Stimulated activated CD4-positive, alpha-beta T cell treated with anti-CD3 and anti-CD28 coated beads, Interleukin-1b, Interleukin-23, amount 100 ng/mL, for 1 hour (primary cell): ENCODE measurements around the gene GDF9.

Experiments
- DNase-seq, 2 donors: peaks; one replicate each; pipeline ENCODE4 v3.0.0-alpha.2; 2020; ENCODE audit warnings: low read depth in 2 of 2

GDF9 gene, protein sequence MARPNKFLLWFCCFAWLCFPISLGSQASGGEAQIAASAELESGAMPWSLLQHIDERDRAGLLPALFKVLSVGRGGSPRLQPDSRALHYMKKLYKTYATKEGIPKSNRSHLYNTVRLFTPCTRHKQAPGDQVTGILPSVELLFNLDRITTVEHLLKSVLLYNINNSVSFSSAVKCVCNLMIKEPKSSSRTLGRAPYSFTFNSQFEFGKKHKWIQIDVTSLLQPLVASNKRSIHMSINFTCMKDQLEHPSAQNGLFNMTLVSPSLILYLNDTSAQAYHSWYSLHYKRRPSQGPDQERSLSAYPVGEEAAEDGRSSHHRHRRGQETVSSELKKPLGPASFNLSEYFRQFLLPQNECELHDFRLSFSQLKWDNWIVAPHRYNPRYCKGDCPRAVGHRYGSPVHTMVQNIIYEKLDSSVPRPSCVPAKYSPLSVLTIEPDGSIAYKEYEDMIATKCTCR

DNA sequence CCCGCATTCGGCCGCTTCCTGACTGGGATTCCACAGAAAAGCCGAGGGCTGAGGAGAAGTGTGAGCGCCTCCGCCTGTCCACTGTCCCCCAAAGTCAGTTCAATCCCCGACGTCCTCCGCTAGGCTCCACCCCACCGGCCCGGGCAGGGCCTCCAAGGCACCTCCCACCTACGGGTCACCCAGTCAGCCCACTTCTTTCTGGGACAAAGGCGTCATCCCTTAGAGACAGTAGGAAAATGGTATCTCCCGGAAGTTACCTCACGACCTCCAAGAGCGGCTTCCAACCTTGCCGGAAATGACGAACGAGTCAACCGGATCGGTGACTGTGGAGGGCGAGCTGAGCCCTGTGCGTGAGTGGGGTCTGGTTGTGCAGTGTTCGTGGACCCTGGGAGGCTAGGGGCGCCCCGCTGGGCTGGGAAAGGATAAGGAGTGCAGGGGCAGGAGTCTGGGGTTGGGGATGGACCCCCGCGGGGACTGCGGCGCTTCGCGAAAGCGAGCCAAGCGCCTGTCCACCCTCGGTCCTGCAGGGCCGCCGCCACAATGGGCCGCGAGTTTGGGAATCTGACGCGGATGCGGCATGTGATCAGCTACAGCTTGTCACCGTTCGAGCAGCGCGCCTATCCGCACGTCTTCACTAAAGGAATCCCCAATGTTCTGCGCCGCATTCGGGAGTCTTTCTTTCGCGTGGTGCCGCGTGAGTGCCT is at the start of gene GDF9, which contains the start of gene UQCRQ:
Gene GDF9, minus strand, starts transcription at position 128 of the 704 bp plus-strand sequence. CDS start 1,936 bp downstream, outside the sequence.
Gene UQCRQ, plus strand, starts transcription at position 301 of the 704 bp plus-strand sequence. Its CDS starts 240 bp downstream, at position 541.
- DNase-seq = peak; percentile 69 to 84

DNA sequence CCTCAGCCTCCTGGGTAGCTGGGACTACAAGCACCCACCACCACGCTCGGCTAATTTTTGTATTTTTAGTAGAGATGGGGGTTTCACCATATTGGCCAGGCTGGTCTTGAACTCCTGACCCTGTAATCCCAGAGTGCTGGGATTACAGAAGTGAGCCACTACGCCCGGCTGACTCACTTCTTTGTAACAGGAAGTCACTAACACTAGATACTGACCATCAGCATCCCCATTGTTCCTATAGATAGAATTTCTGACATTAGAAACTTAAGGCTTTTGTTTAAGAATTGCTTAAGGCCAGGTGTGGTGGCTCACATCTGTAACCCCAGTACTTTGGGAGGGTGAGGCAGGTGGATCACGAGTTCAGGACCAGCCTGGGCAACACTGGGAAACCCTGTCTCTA is 49.4 kb upstream of the GDF9 start:
- DNase-seq = no peak

DNA sequence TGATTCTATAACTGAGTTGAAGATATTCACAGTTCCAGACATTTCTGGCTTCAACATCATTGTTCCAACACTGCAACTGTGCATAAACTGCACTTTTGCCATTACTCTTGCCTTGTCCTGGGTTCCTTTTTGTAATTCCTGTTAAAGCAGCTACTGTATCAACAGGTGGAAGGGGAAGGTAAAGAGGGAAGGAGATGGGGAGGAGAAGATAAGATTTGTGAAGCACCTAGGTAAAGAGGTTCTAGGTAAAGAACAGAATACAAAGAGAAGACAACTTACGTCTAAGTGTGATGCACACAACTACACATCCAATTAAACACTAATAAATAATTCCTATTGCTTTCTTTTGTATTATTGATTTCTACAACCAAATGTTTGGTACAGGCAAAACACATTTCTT is 43.4 kb upstream of the GDF9 start:
- DNase-seq = no peak

DNA sequence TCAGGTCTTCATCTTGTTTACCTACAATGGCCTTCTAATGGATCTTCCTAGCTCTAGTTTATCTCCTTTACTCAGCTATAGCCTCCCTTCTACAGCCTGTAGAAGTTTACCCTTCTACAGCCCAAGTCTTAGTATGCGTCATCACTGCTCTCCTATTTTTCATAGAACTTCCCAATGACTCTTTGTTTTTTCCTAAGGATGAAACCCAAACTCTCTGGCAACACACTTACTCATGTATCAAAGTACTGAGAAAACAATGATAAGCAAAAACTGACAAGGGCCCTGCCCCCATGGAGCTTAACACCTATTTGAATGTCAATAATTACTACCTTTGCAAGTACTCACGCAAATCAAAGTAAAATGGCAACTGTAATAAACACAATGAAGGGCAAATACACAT is 40.9 kb upstream of the GDF9 start:
- no peak for DNase-seq

DNA sequence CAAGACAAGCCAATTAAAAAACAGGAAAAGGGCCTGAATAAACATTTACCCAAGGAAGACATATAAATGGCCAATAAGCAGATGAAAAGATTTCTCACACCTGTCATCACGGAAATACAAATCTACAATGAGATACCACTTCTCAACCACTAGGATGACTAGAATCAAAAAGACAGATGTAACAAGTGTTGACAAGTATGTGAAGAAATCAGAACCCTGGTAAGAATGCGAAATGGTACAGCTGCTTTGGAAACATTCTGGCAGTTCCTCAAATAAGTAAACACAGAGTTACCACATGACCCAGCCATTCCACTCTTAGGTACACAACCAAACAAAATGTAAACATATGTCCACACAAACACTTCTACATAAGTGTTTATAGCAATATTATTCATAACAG is 39.7 kb upstream of the GDF9 start:
- no peak for DNase-seq

DNA sequence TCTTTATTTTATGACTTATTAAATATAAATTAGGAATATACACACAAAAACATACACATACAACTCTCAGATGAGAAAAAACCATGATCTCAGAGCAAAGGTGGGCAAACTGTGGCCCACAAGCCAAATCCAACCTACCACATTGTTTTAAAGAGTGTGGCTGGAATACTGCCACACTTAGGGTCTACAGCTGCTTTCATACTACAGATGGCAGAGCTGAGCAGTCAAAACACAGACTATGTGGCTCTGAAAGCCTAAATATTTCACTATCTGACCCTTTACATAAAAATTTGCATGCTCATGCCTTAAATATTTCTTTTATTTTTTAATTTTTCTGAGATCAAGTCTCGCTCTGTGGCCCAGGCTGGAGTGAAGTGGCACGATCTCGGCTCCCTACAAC is 35.5 kb upstream of the GDF9 start:
- DNase-seq = no peak

DNA sequence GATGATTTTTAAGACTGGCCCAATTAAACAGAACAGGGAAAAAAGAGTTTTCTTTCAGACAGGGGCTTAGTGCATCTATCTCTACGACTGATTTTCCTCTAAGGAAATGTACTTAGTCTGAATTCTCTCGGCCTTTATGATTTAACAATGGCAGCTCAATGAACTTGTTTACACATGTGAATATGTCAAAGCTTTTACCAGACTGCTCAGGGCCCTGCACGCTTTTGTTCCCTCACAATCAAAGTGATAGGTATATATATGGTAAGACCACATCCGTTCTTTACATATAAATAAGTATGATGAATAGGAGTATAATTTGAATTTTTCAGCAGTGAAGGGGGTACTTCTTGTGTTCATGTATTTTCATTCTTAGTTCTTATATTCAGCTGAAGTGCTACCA is 34.8 kb upstream of the GDF9 start:
- no peak for DNase-seq

DNA sequence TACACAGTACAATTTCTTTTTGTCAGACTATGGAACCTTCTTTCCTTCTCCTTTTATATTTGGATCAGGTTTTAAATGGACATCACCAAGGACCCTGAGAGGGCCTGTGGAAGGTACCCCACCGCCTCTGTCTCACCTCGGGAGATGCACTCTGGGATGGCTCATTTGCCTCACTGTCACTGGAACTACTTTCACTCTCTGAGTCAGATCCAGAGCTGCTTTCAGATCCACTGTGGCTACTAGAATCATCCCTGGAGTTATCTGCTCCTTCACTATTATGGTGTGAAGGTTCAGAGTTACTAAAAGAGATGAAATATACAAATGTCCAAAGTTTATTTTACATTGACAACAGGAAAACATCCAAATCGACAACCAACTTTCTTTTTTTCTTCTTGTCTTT is 31.8 kb upstream of the GDF9 start:
- DNase-seq = no peak

DNA sequence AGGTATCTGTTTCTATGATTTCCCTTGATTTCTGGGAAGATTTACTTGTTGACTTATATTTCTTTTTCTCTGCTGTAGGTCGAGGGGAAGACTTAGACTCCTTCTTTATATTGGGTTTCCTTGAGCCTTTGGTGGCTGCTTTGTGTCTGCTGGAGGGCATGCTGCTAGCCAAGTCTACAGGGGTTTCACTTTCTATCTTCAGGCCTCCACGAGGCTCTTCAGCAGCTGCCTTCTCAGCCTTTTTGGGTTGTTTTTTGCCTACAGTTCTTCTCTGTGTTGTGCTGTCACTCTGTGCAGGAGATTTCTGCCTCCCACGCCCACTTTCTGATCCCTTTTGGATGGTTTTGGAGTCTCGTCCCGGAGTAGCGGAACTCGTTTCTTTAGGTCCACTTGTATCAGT is 30.4 kb upstream of the GDF9 start:
- DNase-seq = no peak

DNA sequence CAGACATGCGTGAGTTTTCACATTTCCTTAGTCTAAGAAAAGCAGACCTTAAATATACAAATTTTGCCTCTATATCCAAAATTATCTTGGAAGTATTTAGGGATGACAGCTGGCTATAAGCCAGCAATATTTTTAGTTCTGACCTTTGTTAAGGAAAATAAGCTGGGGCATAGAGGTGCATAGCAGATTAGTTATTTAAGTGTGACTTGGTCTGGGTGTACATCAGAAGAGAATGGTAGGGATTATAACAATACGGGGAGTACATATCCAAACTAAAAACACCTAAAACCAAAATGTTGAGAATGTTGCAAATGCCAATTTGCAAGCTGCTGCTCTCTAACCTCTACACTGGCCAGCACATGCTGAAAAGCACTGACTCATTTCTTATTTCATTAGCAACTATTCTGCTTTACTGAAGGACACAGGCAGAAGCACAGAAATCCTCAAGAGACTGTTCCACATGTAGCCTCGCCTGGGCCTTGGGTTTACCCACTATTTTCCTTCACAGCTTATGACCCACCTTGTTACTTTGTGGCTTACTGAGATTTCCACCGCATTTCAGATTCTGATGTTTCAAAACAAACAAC is 29.5 kb upstream of the GDF9 start:
- no peak for DNase-seq

DNA sequence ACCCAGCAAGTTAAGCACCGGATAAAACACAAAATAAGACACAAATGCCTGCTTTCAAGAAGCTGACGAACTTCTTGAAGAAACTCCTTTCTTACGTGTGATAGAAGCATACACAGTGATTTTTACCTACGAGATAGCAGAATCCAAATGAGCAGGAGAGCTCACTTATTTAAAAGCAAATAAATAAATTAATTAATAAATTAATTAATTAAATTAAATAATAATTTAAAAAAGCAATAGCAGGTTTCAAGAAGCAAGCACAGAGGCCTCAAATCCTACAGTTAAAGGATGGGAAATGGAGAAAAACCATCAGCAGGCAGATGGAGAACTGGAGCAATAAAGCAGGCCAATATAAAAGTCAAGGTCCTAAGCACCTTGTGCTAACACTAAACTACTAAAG is 24.5 kb upstream of the GDF9 start:
- DNase-seq = no peak

DNA sequence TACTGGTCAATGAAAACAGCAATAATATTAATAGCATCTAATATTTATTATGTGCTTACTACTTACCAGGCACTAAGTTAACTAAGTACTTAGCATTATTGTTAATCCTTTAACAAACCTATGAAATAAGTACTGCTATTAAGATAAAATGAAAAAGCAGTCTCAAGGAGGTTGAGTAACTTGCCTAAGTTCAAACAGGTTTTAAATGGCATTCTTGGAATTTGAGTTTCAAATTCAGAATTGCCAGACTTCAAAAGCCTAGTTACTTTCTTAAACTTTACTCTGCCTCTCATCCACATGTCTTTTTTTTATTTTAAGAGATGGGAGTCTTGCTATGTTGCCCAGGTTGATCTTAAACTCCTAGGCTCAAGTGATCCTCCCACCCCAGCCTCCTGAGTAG is 23.2 kb upstream of the GDF9 start:
- no peak for DNase-seq

DNA sequence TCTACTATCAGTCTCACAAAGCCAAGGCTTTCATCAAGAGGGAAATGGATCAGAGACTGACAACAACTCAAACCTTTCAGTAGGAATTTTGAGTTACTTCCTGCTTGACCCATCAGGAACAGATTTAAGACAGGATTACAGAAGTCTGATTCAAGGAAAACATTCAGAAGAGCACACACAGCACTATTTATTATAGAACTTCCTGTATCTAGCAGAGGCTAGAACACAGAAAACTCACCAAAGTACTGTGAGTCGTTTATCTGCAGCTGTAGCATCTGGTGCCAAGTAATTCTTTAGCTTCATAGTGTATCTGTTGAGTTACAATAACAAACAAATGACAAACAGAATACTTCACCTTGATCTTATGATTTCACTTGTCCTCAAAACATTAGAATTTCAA is 21.0 kb upstream of the GDF9 start:
- DNase-seq = no peak

DNA sequence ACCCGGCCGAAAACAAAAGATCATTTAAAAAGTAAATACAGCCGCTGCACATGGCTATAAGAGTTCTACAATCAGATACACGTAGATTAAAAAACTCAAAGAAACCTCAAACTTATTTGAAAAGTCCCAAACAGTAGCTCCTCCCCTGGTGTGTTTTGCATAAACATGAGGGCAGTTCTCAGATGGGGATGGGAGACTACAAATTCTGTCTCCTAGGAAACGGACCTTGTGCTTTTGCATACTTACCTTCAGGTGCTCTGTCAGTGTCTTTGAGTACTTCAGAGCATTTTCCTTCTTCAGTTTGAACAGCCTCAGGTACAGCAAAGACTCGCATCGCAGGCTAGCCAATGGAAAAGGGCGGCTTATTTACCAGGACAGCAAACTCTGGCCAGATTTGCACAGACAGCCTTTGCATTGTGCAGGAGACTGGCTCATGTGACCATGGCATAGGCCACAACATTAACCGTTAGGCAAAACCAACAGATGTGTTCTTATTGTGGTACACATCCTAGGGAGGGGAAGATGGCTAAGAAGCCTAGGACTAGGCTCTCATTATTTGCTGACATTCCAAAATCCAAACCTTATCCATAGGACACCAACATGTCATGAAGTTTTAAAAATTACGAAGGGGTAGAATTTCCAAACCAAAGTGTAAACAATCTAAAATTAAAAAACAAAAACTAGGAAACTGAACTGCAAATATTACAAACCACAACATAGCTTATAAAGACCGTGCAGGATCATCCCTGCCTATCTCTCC is 20.0 kb upstream of the GDF9 start:
- DNase-seq = no peak

DNA sequence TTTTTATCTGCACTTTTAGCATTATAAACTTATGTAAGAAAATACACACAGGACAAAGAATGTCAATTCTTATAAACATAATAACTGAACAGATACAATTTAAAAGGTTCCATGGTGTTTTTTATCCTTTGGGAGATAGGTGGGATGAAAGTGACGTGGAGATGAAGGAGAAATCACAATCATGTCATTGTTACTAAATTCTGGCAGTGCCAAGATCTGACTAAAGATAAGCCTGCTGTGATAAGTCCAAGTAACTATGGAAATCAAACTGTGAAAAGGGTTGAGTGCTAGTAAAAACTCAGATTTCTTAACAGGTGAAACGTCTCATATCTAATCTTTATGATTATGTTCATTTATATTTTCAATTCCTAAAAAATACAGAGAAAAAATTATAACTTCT is 18.3 kb upstream of the GDF9 start:
- DNase-seq = no peak

DNA sequence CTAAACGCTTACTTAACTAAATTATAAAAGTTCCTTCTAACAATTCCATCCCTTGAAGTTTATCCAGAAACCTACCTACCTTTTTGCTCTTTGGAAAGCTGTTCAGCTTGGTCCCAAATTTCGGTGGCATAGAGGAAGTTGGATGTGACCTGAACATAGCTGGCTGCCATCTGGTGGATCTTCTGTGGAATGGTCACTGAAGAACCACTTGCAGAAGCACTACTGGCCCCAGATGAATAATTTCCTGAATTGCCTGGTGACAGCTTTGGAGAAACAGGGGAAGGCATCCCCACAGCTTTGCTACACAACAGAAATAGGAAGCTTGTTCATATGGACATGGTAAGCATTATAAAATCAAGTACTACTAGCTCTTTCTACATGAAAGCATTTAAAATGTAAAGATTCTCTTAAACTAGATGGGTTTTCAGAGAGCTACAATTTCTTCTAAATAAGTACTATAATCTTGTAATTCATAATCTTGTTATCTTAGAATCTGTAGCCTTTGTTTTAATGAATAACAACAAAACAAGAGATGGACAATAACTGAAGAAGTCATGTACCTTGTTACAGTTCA is 17.1 kb upstream of the GDF9 start:
- DNase-seq = no peak

DNA sequence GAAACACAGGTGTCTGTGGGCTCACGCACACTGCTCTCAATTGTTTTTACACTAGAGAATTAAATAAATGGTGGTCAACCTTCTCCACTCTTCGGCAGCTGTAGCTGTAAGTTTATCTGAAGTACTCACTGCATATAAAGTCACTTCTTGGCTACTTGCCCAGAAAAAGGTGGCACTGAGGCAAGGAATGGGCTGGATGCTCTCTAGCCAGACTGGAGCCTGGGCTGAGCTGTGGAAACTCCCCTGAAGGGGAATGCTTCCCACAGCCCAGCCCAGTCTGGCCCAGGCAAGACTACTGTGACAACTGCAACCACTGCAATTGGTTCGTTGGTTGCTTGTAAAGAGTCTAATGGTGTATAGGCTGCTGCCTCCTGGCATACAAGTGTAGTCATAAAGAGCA is 11.7 kb upstream of the GDF9 start:
- DNase-seq = no peak

DNA sequence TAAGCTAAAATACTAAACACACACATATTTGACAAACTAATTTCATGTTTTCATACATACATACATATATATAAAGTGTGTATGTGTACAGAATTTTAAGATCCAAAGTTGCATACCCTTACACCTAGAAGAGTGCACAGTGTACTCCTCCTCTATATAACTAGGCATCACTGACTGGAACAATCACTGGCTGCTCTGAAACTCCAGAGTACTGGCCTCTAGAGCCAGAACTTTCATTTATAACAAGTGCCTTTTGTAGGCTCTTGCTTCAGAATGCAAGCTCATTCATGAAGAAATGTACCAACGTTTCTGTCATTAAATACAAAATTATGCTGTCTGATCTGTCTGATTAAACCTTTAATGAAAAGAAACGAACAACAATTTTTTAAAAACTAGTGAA is 11.2 kb upstream of the GDF9 start:
- DNase-seq = no peak

DNA sequence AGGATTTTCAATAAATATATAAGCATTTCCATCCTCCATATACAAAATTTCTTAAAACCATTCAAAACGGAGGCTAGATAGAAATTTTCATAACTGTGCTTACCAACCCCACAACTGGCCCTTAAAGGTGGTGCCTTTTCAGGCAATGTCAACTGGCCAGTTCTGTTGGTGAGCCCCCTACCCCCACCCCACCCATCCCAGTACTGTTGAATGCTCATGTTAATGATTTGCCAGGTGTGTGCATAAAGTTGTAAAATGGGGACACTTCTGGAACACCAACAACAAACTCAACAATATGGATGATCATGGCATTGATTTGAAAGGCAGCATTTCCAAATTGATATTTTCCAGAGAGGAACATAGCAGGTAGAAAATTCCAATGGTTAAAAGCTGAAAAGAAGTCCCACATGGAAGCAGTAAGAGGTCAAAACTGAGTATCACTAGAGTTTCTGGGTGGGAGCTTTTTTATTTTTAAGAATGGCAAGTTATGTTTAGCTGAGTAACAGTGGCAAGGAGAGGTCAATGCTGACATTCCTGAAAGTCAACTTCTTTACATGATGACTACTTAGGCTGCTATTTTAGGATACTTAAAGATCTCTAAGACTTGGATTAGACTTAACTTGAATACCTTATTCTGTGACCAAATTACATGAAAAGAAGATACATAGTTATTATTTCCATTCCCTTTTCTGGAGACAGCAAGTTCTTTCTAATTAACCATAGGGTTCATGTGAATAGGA is 9.9 kb upstream of the GDF9 start:
- DNase-seq = no peak

DNA sequence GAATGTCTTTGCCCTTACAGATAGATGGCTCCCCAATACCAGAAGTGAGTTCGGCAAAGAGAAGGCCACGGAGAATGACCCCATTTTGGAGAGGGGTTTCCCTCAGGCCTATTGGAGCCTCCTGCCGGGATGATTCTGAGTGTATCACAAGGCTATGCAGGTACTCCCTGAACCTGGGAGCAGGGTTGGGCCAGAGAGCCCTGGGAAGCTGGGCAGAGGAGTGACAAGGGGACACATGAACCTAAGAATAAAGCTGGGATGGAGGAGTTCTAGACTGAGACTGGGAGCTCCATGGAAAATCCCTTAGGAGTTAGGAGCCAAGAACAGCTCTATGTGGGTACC is 7.6 kb upstream of the GDF9 start:
- no peak for DNase-seq
